Parathyroid adenoma (tissue), 2 donors: ENCODE data around the gene ZNF385C.

Experiments
- H2AFZ ChIP-seq: fragments of 300-600 bp; sonication (generic); one replicate; pipeline ENCODE4 v1.7.0; 2017; ENCODE audit warnings: antibody characterized with exemption, mild to moderate bottlenecking
- H3K27ac ChIP-seq: fragments of 300-600 bp; sonication (generic); one replicate; pipeline ENCODE4 v1.7.0; 2017
- H3K27me3 ChIP-seq: fragments of 300-600 bp; sonication (generic); one replicate; pipeline ENCODE4 v1.7.0; 2017; ENCODE audit warnings: low read length; ENCODE audit not compliant: control insufficient read depth, insufficient read depth
- H3K36me3 ChIP-seq: fragments of 300-600 bp; sonication (generic); one replicate; pipeline ENCODE4 v1.7.0; 2017; ENCODE audit warnings: low read length; ENCODE audit not compliant: control insufficient read depth, insufficient read depth
- H3K4me1 ChIP-seq: fragments of 300-600 bp; sonication (generic); one replicate; pipeline ENCODE4 v1.7.0; 2017; ENCODE audit warnings: control low read depth
- H3K4me2 ChIP-seq: fragments of 300-600 bp; sonication (generic); one replicate; pipeline ENCODE4 v1.7.0; 2017; ENCODE audit warnings: low read length
- H3K4me3 ChIP-seq: fragments of 300-600 bp; sonication (generic); one replicate; pipeline ENCODE4 v1.7.0; 2017; ENCODE audit warnings: low read depth, low read length
- H3K79me2 ChIP-seq: fragments of 300-600 bp; sonication (generic); one replicate; pipeline ENCODE4 v1.7.0; 2017; ENCODE audit warnings: control low read depth
- H3K9ac ChIP-seq: fragments of 300-600 bp; sonication (generic); one replicate; pipeline ENCODE4 v1.7.0; 2017; ENCODE audit warnings: mild to moderate bottlenecking
- H3K9me3 ChIP-seq: fragments of 300-600 bp; sonication (generic); one replicate; pipeline ENCODE4 v1.7.0; 2017; ENCODE audit warnings: low read length; ENCODE audit not compliant: control insufficient read depth
- CTCF ChIP-seq: fragments of 300-600 bp; sonication (generic); IDR thresholded peaks from one replicate; pipeline ENCODE4 v1.7.0; 2017; ENCODE audit warnings: antibody characterized with exemption, mild to moderate bottlenecking
- donor health status: primary hyperparathyroidism.

Gene ZNF385C

GRCh38 chr17:42119301-42119700 lies 21.0 kb upstream of the ZNF385C start:
- Histone ChIP-seq H3K9ac (no peak overlapping the region), H3K9me3 (no peaks in the 10 kb centered on the region), H3K4me1 (peaks cover 3% of the 10 kb centered on the region), H3K27me3 (no peaks in the 10 kb centered on the region), H2AFZ (no peak overlapping the region), H3K27ac (no peak overlapping the region), H3K36me3 (no peaks in the 10 kb centered on the region), H3K4me3 (no peak overlapping the region), H3K4me2 (no peak overlapping the region), H3K79me2 (no peaks in the 10 kb centered on the region)
- no peak for TF ChIP-seq CTCF

- H3K9ac ChIP-seq = no peak overlapping the region
- peaks cover 3% of the 10 kb centered on the region for H3K4me1 ChIP-seq
- no peak overlapping the region for H3K4me2 ChIP-seq
- H3K27me3 ChIP-seq = no peaks in the 10 kb centered on the region
- no peaks in the 10 kb centered on the region for H3K9me3 ChIP-seq
- no peak overlapping the region for H2AFZ ChIP-seq
- H3K36me3 ChIP-seq = no peaks in the 10 kb centered on the region
- no peak overlapping the region for H3K27ac ChIP-seq
- peak; percentile 34 for TF ChIP-seq CTCF
- H3K4me3 ChIP-seq = no peak overlapping the region
- no peaks in the 10 kb centered on the region for H3K79me2 ChIP-seq
Observed at GRCh38 chr17:42118545-42118944, 20.3 kb upstream of the ZNF385C start.

DNA sequence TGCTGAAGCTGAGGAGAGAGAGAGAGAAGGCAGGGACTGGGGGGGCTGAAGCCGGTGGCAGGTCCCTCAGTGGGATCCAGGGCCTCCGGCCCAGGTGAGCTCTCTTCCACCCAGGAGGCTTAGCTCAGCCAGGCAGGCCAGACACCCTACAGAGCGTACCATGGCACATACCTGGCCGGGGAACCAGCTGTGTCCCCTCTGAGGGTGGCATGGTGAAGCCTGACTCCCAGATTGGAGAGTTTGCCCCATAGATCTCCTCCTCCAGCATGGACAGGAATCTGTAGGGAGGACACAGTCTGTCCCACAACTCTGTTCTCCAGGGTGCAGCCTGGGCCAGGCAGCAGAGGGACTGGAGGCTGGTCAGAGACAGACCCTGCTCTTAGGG lies 19.8 kb upstream of the ZNF385C start:
- Histone ChIP-seq H3K4me1 (peaks cover 4% of the 10 kb centered on the region), H3K27me3 (no peaks in the 10 kb centered on the region), H3K36me3 (no peaks in the 10 kb centered on the region), H3K79me2 (no peaks in the 10 kb centered on the region), H3K4me3 (no peak overlapping the region), H3K9me3 (no peaks in the 10 kb centered on the region), H3K9ac (no peak overlapping the region), H3K4me2 (no peak overlapping the region), H3K27ac (no peak overlapping the region), H2AFZ (no peak overlapping the region)
- no peak for TF ChIP-seq CTCF

DNA sequence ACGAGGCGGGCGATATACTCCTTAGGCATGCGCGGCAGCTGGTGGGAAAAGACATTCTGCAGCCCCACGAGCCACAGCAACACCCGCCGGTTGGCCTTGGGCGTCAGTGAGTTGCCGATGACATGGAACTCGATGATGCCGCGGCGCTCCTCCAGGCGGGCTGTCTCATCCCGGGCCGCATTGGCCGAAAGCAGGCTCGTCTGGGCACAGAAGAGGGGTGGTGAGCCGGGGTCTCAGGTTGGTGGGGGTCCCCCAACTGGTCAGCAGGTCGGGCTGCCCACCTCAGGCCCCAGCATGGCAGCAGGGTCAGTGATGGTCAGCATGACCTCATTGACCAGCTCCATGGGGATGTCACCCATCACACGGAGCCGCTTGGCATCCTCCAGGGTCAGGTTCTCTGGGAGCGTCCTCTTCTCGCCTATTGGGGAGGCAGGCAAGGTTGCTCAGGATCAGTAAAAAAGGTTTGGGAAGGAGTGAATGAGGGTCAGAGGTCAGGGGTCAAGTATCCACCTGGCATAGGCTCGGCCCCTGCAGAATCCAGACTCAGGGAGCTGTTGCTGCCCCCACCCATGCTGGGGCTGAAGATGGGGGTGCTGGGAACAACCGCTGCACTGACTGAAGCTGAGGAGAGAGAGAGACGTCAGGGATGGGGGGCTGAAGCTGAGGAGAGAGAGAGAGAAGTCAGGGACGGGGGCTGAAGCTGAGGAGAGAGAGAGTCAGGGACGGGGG lies 19.3 kb upstream of the ZNF385C start:
- no peak overlapping the region for H3K4me3 ChIP-seq
- no peaks in the 10 kb centered on the region for H3K27me3 ChIP-seq
- peaks cover 9% of the 10 kb centered on the region for H3K4me1 ChIP-seq
- H3K9ac ChIP-seq = no peak overlapping the region
- H2AFZ ChIP-seq = no peak overlapping the region
- H3K36me3 ChIP-seq = no peaks in the 10 kb centered on the region
- no peaks in the 10 kb centered on the region for H3K9me3 ChIP-seq
- no peaks in the 10 kb centered on the region for H3K79me2 ChIP-seq
- TF ChIP-seq CTCF = no peak
- H3K27ac ChIP-seq = no peak overlapping the region
- no peak overlapping the region for H3K4me2 ChIP-seq
